RWPE1 (cell line): ENCODE data around the gene RABL2B.
"Not testable (repeated sequence)": the region's sequence is repeated elsewhere in the genome, so short reads cannot be mapped to it uniquely, and the experiment has no call there.

Experiments used
- CTCF ChIA-PET: fragments of 350-600 bp; sonication (Branson Sonifier 250); formaldehyde crosslinking; extraction: SDS; loops from one replicate; lab custom pipeline; 2021; lab: Yijun Ruan, JAX
- POLR2A ChIA-PET: fragments of 400-600 bp; formaldehyde crosslinking; extraction: SDS; loops from one replicate; lab custom pipeline; 2020; ENCODE audit warnings: antibody characterized with exemption; ENCODE audit not compliant: low non-redundant PET; lab: Yijun Ruan, JAX
- DNase-seq: peaks from one replicate; pipeline ENCODE4 v3.0.0; 2012; ENCODE audit warnings: low spot score
- H3K27ac ChIP-seq: fragments of 450-650 bp; 2 replicates; pipeline ENCODE4 v1.5.1; 2017
- CTCF ChIP-seq: fragments of 450-650 bp; conservative IDR thresholded peaks from 2 replicates; pipeline ENCODE4 v1.5.1; 2017; ENCODE audit warnings: low read depth, mild to moderate bottlenecking

RABL2B gene

GRCh38 chr22:50783033-50783879 is at the start of gene RABL2B:
RABL2B (minus strand) TSS chr22:50783636; CDS start chr22:50782294, 1,342 bp downstream.
- CTCF ChIA-PET, DNase-seq, H3K27ac ChIP-seq, POLR2A ChIA-PET: not testable (repeated sequence)

GRCh38 chr22:50786936-50787335 is 3.5 kb upstream of the RABL2B start:
- POLR2A ChIA-PET, DNase-seq, H3K27ac ChIP-seq, CTCF ChIA-PET: not testable (repeated sequence)

- H3K27ac ChIP-seq, DNase-seq, POLR2A ChIA-PET, CTCF ChIA-PET: not testable (repeated sequence)
Observed at GRCh38 chr22:50785289-50785688, 1.9 kb upstream of the RABL2B start.

GRCh38 chr22:50783880-50784276 is 442 bp upstream of the RABL2B start:
- DNase-seq, POLR2A ChIA-PET, H3K27ac ChIP-seq, CTCF ChIA-PET: not testable (repeated sequence)

GRCh38 chr22:50782253-50782652 is 1.2 kb downstream of the RABL2B start:
- DNase-seq, H3K27ac ChIP-seq, POLR2A ChIA-PET, CTCF ChIA-PET: not testable (repeated sequence)

- CTCF ChIA-PET, H3K27ac ChIP-seq, DNase-seq, POLR2A ChIA-PET: not testable (repeated sequence)
Observed at GRCh38 chr22:50780244-50780643, 3.2 kb downstream of the RABL2B start.

- H3K27ac ChIP-seq, POLR2A ChIA-PET, DNase-seq, CTCF ChIA-PET: not testable (repeated sequence)
Observed at GRCh38 chr22:50777631-50778030, 5.8 kb downstream of the RABL2B start.

- DNase-seq = peak; percentile 1
- POLR2A ChIA-PET, H3K27ac ChIP-seq: not testable (repeated sequence)
- CTCF ChIA-PET = interaction anchor here (0.5 kb wide), 1 partner anchor 58 kb away, joined by 3 read pairs; no protein-coding TSS in a partner anchor
- TF ChIP-seq CTCF = peak; percentile 48
Observed at GRCh38 chr22:50775132-50775531, 8.3 kb downstream of the RABL2B start.

GRCh38 chr22:50764288-50764687 is 19.1 kb downstream of the RABL2B start:
- POLR2A ChIA-PET, DNase-seq, H3K27ac ChIP-seq, CTCF ChIA-PET: not testable (repeated sequence)

- H3K27ac ChIP-seq, CTCF ChIA-PET, DNase-seq, POLR2A ChIA-PET: not testable (repeated sequence)
Observed at GRCh38 chr22:50761829-50762228, 21.6 kb downstream of the RABL2B start.

- POLR2A ChIA-PET, CTCF ChIA-PET, H3K27ac ChIP-seq, DNase-seq: not testable (repeated sequence)
Observed at GRCh38 chr22:50759597-50760341, 23.7 kb downstream of the RABL2B start.
